Stimulated activated naive CD8-positive, alpha-beta T cell treated with anti-CD3 and anti-CD28 coated beads, Interleukin-15, Interleukin-2, amounts not matched to agents 100 U/mL and 50 U/mL, for 24 hours (primary cell): ENCODE measurements around the gene PKNOX2.

Experiments
- ATAC-seq: fragments of 150-1000 bp; cut with Tn5 transposase; one replicate; pipeline ENCODE4 v1.10.0; 2021
- DNase-seq: peaks from one replicate; pipeline ENCODE4 v3.0.0; 2021

Gene PKNOX2

GRCh38 chr11:125263268-125263790, 98.8 kb downstream of the PKNOX2 start:
- DNase-seq, result no peak

GRCh38 chr11:125264100-125265022, 99.8 kb downstream of the PKNOX2 start:
- DNase-seq (no peak), ATAC-seq (no peak)

More at GRCh38 chr11:125263268-125263790, 98.8 kb downstream of the PKNOX2 start:
- no peak for ATAC-seq

- no peak for ATAC-seq
- DNase-seq, result no peak
These were observed 103.0 kb downstream of the PKNOX2 start for GRCh38 chr11:125267548-125267947.

- DNase-seq (no peak), ATAC-seq (no peak)
These were observed 104.1 kb downstream of the PKNOX2 start for GRCh38 chr11:125268611-125269010.

- DNase-seq (no peak), ATAC-seq (no peak)
These were observed 105.6 kb downstream of the PKNOX2 start for GRCh38 chr11:125270106-125270505.

GRCh38 chr11:125270711-125271110, 106.2 kb downstream of the PKNOX2 start:
- no peak for DNase-seq

GRCh38 chr11:125271483-125272091, 107.0 kb downstream of the PKNOX2 start:
- no peak for ATAC-seq
- no peak for DNase-seq

More at GRCh38 chr11:125270711-125271110, 106.2 kb downstream of the PKNOX2 start:
- no peak for ATAC-seq

GRCh38 chr11:125272092-125272491, 107.5 kb downstream of the PKNOX2 start:
- ATAC-seq, result no peak
- DNase-seq, result no peak

- DNase-seq (no peak), ATAC-seq (no peak)
These were observed 108.3 kb downstream of the PKNOX2 start for GRCh38 chr11:125272821-125273220.

- DNase-seq (no peak), ATAC-seq (no peak)
These were observed 109.0 kb downstream of the PKNOX2 start for GRCh38 chr11:125273519-125274000.

- no peak for DNase-seq
- ATAC-seq, result no peak
These were observed 109.8 kb downstream of the PKNOX2 start for GRCh38 chr11:125274309-125274708.

- DNase-seq (no peak), ATAC-seq (no peak)
These were observed 110.2 kb downstream of the PKNOX2 start for GRCh38 chr11:125274774-125275173.

- DNase-seq, result no peak
- ATAC-seq, result no peak
These were observed 111.5 kb downstream of the PKNOX2 start for GRCh38 chr11:125275905-125276618.

- DNase-seq, result no peak
- no peak for ATAC-seq
These were observed 112.0 kb downstream of the PKNOX2 start for GRCh38 chr11:125276619-125276976.

- ATAC-seq, result no peak
- DNase-seq, result no peak
These were observed 115.3 kb downstream of the PKNOX2 start for GRCh38 chr11:125279676-125280418.

GRCh38 chr11:125280646-125281045, 116.1 kb downstream of the PKNOX2 start:
- DNase-seq, result no peak
- ATAC-seq, result no peak

GRCh38 chr11:125281831-125282595, 117.5 kb downstream of the PKNOX2 start:
- DNase-seq, result no peak

GRCh38 chr11:125282596-125282914, 118.0 kb downstream of the PKNOX2 start:
- no peak for DNase-seq
- ATAC-seq, result no peak

More at GRCh38 chr11:125281831-125282595, 117.5 kb downstream of the PKNOX2 start:
- no peak for ATAC-seq

GRCh38 chr11:125284245-125284850, 119.8 kb downstream of the PKNOX2 start:
- DNase-seq (no peak), ATAC-seq (no peak)

GRCh38 chr11:125285844-125286243, 121.3 kb downstream of the PKNOX2 start:
- DNase-seq (no peak), ATAC-seq (no peak)

GRCh38 chr11:125286486-125286885, 121.9 kb downstream of the PKNOX2 start:
- no peak for ATAC-seq
- DNase-seq, result no peak
